Tongue (tissue), 3 donors: ENCODE measurements around the gene LMNTD1. TPM values are rescaled to one million over a fixed set of nuclear protein-coding genes. Genes with fewer than 3 reads are reported as not detected.
"Not testable (repeated sequence)": the region's sequence is repeated elsewhere in the genome, so short reads cannot be mapped to it uniquely, and the experiment has no call there.

ENCODE experiments used
- DNase-seq: peaks from one replicate; pipeline ENCODE4 v3.0.0-alpha.2; 2015
- small RNA-seq: library from RNA; depleted of rRNA; stranded (forward); fragments of <200 nt; gene quantifications from one replicate; pipeline ENCODE3, GENCODE V24; 2014; ENCODE audit warnings: low replicate concordance
- total RNA-seq: library from RNA; depleted of rRNA; stranded (reverse); fragments of >200 nt; gene quantifications from one replicate; pipeline ENCODE4 v1.2.3, GENCODE V29; 2014

Gene LMNTD1
- total RNA-seq, 1 donor from 2014 or later = not detected

DNA sequence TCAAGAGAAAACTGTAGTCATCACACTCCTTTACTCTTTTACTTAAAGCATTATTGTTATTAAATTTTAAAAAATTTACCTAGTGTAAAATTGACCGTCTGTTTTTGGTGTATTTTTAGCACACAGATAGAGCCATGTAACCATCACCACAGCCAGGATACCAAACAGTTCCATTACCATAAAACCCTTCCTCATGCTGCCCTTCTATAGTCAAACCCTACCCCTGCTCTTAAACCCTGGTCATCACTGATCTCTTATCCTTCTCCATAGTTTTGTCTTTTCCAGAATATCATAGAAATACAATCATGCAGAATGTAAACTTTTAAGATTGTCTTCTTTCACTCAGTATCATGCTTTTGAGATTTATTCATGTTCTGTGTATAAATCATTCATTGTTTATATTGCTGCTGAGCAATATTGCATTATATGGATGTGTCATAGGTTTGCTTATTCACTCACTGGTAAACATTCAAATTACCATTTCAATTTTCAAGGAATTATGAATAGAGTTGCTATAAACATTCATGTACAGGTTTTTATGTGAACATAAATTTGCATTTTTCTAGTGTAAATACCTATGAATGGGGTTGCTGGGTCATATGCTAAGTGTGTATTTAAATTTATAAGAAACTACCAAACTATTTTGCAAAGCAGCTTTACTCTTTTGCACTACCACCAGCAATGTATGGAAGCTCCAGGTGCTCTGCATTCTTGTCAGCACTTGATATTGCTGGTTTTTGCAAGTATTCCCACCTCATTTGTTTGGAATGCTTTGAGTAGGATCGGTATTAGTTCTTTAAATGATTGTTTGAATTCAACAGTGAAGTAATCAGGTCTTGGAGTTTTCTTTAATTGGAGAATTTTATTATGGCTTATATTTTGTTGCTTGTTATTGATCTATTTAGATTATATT, 125.5 kb downstream of the LMNTD1 start:
- DNase-seq = no peak

DNA sequence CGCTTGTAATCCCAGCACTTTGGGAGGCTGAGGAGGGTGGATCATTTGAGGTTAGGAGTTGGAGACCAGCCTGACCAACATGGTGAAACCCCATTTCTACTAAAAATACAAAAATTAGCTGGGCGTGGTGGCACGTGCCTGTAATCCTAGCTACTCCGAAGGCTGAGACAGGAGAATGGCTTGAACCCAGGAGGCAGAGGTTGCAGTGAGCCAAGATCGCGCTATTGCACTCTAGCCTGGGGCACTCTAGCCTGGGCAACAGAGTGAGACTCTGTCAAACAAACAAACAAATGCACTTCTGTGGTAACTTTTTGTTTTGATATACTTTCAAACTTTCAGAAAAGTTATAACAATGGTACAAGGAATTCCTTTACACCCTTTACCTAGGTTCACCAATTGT, 126.3 kb downstream of the LMNTD1 start:
- DNase-seq = not testable (repeated sequence)

Small RNA genes within 50 kb of the gene (small RNA-seq; reads per million reads assigned to genes)
- gene TUBB4BP1 = not detected
